K562 (cell line): ENCODE measurements around the gene LDLR.

Experiments used
- CTCF ChIP-seq, 3 experiments: IDR thresholded peaks in 2 of 3; conservative IDR thresholded peaks in 1 of 3; 2 replicates each; pipeline ENCODE4 v1.5.1; 2011 to 2012; ENCODE audit warnings: low read length in 3 of 3, mild to moderate bottlenecking in 3 of 3, control low read depth in 2 of 3, improper control_type of control experiment in 1 of 3, inconsistent platforms in 1 of 3, low read depth in 1 of 3, mixed read lengths in 1 of 3, moderate library complexity in 1 of 3; ENCODE audit not compliant: insufficient read depth in 2 of 3
- EGR1 ChIP-seq: fragments of 450-650 bp; conservative IDR thresholded peaks from 2 replicates; pipeline ENCODE4 v1.6.1; 2017; ENCODE audit warnings: mild to moderate bottlenecking
- EZH2 ChIP-seq: IDR thresholded peaks from 2 replicates; pipeline ENCODE4 v1.6.1; 2012; ENCODE audit warnings: low read depth, mild to moderate bottlenecking, inconsistent platforms, low read length, borderline replicate concordance
- FOSL1 ChIP-seq: fragments of 200-800 bp; sonication (Bioruptor generic); conservative IDR thresholded peaks from 2 replicates; pipeline ENCODE4 v1.6.1; 2016; ENCODE audit warnings: missing genetic modification characterization, missing compliant biosample characterization
- MAFK ChIP-seq: IDR thresholded peaks from 2 replicates; pipeline ENCODE4 v1.6.1; 2011; ENCODE audit warnings: low read length, improper control_type of control experiment
- SETDB1 ChIP-seq: IDR thresholded peaks from one replicate; pipeline ENCODE4 v1.6.1; 2012; ENCODE audit warnings: low read length, control low read depth, inconsistent platforms
- TGIF2 ChIP-seq: sonication (generic); formaldehyde crosslinking; IDR thresholded peaks from 2 replicates; pipeline ENCODE4 v1.8.1; 2022; ENCODE audit warnings: mild to moderate bottlenecking, missing genetic modification reagents, moderate library complexity
- ZNF124 ChIP-seq: sonication (generic); formaldehyde crosslinking; IDR thresholded peaks from 2 replicates; pipeline ENCODE4 v1.8.1; 2022; ENCODE audit warnings: missing genetic modification reagents
- ZNF318 ChIP-seq, 2 experiments: fragments of 450-650 bp; IDR thresholded peaks; 2 replicates each; pipeline ENCODE4 v1.6.1; 2016; ENCODE audit warnings: mild to moderate bottlenecking in 2 of 2, borderline replicate concordance in 1 of 2, low read depth in 1 of 2, moderate library complexity in 1 of 2

GRCh38 chr19:11061952-11062351 is 27.3 kb upstream of the LDLR start:
- TF ChIP-seq EGR1 (no peak), SETDB1 (no peak), CTCF (IDR thresholded peaks at IDR 0.05 in 2 of 3, conservative IDR thresholded peaks at IDR 0.05 in 1 of 3; ENCODE audit: insufficient read depth in 2 of 3, low read depth in 1 of 3, low read length in 3 of 3) (no peak), ZNF318 (IDR thresholded peaks at IDR 0.05; ENCODE audit: borderline replicate concordance in 1 of 2, low read depth in 1 of 2) (no peak), TGIF2 (CRISPR knock-in tag) (no peak), MAFK (no peak), FOSL1 (tag) (no peak), EZH2 (no peak), ZNF124 (no peak)
